Loucy (cell line): Measurements from ENCODE around the gene RPL5.

Source experiments
- H2AFZ ChIP-seq: fragments of 200-600 bp; sonication (generic); 2 replicates; pipeline ENCODE4 v1.6.0; 2016; ENCODE audit warnings: antibody characterized with exemption, mild to moderate bottlenecking, low read length, moderate library complexity
- H3F3A ChIP-seq: fragments of 200-600 bp; 2 replicates; pipeline ENCODE4 v1.6.0; 2016; ENCODE audit warnings: antibody characterized with exemption, low read depth, mild to moderate bottlenecking
- H3K27me3 ChIP-seq: fragments of 200-600 bp; sonication (generic); 2 replicates; pipeline ENCODE4 v1.6.1; 2014; ENCODE audit warnings: low read length, mild to moderate bottlenecking; ENCODE audit not compliant: insufficient read depth, poor library complexity, severe bottlenecking
- H3K36me3 ChIP-seq: fragments of 200-600 bp; sonication (generic); 2 replicates; pipeline ENCODE4 v1.6.1; 2016; ENCODE audit warnings: low read length; ENCODE audit not compliant: insufficient read depth
- H3K4me1 ChIP-seq: fragments of 200-600 bp; sonication (generic); 2 replicates; pipeline ENCODE4 v1.5.1; 2014; ENCODE audit warnings: low read length, mild to moderate bottlenecking; ENCODE audit not compliant: insufficient read depth, poor library complexity, severe bottlenecking
- H3K4me2 ChIP-seq: fragments of 200-600 bp; sonication (generic); 2 replicates; pipeline ENCODE4 v1.6.0; 2014; ENCODE audit warnings: antibody characterized with exemption, low read length, low read depth, mild to moderate bottlenecking; ENCODE audit not compliant: poor library complexity, severe bottlenecking
- H3K4me3 ChIP-seq: fragments of 200-600 bp; sonication (generic); 2 replicates; pipeline ENCODE4 v1.5.1; 2014; ENCODE audit warnings: low read length, mild to moderate bottlenecking, mixed read lengths; ENCODE audit not compliant: poor library complexity, severe bottlenecking
- H3K79me2 ChIP-seq: fragments of 200-600 bp; sonication (generic); 2 replicates; pipeline ENCODE4 v1.6.1; 2014; ENCODE audit warnings: low read length; ENCODE audit not compliant: insufficient read depth
- H3K9ac ChIP-seq: fragments of 200-600 bp; sonication (generic); 2 replicates; pipeline ENCODE4 v1.6.0; 2014; ENCODE audit warnings: mild to moderate bottlenecking, low read depth, low read length, moderate library complexity; ENCODE audit not compliant: poor library complexity, severe bottlenecking
- H3K9me2 ChIP-seq: fragments of 200-600 bp; sonication (generic); replicated peaks from 2 replicates; pipeline ENCODE4 v1.6.1; 2016; ENCODE audit warnings: low read depth, low read length, mixed read lengths
- H3K9me3 ChIP-seq: fragments of 200-600 bp; sonication (generic); 2 replicates; pipeline ENCODE4 v1.6.1; 2014; ENCODE audit warnings: mild to moderate bottlenecking, antibody characterized with exemption, low read length, low read depth; ENCODE audit not compliant: insufficient read depth
- H4K20me1 ChIP-seq: fragments of 200-600 bp; sonication (generic); 2 replicates; pipeline ENCODE4 v1.6.0; 2014; ENCODE audit warnings: antibody characterized with exemption, low read length, mild to moderate bottlenecking; ENCODE audit not compliant: insufficient read depth, poor library complexity, severe bottlenecking
- EZH2phosphoT487 ChIP-seq: fragments of 200-600 bp; IDR thresholded peaks from 2 replicates; pipeline ENCODE4 v1.6.1; 2018; ENCODE audit warnings: antibody characterized with exemption, mild to moderate bottlenecking, moderate library complexity, borderline replicate concordance
- TF ChIP-seq, protein P1 (sequence below): fragments of 200-600 bp; sonication (generic); conservative IDR thresholded peaks from 2 replicates; pipeline ENCODE4 v1.5.1; 2014; ENCODE audit warnings: mild to moderate bottlenecking, antibody characterized with exemption, low read length

The RPL5 gene

DNA sequence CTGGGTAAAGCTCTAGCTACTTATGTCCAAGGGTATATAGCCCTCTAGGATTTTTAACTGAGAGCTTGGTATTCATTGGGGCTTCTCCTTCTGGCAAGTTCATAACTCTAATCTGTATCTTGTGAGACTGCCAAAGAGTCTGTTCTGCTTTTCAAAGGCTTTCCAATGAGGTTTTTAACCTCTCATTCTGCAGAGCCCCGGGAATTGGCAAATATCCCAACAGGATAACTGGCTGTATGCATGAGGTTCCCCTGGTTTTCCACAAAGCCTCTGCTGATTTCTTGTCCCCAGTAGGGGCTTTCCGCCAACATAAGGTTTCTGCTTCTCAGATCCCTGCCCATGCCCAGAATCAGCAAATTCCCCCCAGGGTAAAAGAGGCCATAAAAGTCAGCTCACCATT is 40.9 kb downstream of the RPL5 start:
- Histone ChIP-seq H3K9ac (no peak overlapping the region), H3K4me3 (no peak overlapping the region), H3K36me3 (peaks cover 14% of the 10 kb centered on the region), H3K27me3 (no peaks in the 10 kb centered on the region), H2AFZ (no peak overlapping the region), H3K9me3 (peaks cover 7% of the 10 kb centered on the region; the same call in 1 of the 2 replicates), H3K4me2 (no peak overlapping the region), H3K79me2 (no peaks in the 10 kb centered on the region), H4K20me1 (no peaks in the 10 kb centered on the region), H3K9me2 (no peaks in the 10 kb centered on the region), H3F3A (no peaks in the 10 kb centered on the region), H3K4me1 (peaks cover 7% of the 10 kb centered on the region)
- TF ChIP-seq EZH2phosphoT487: no peak
- TF ChIP-seq, protein P1, sequence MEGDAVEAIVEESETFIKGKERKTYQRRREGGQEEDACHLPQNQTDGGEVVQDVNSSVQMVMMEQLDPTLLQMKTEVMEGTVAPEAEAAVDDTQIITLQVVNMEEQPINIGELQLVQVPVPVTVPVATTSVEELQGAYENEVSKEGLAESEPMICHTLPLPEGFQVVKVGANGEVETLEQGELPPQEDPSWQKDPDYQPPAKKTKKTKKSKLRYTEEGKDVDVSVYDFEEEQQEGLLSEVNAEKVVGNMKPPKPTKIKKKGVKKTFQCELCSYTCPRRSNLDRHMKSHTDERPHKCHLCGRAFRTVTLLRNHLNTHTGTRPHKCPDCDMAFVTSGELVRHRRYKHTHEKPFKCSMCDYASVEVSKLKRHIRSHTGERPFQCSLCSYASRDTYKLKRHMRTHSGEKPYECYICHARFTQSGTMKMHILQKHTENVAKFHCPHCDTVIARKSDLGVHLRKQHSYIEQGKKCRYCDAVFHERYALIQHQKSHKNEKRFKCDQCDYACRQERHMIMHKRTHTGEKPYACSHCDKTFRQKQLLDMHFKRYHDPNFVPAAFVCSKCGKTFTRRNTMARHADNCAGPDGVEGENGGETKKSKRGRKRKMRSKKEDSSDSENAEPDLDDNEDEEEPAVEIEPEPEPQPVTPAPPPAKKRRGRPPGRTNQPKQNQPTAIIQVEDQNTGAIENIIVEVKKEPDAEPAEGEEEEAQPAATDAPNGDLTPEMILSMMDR: no peak

DNA sequence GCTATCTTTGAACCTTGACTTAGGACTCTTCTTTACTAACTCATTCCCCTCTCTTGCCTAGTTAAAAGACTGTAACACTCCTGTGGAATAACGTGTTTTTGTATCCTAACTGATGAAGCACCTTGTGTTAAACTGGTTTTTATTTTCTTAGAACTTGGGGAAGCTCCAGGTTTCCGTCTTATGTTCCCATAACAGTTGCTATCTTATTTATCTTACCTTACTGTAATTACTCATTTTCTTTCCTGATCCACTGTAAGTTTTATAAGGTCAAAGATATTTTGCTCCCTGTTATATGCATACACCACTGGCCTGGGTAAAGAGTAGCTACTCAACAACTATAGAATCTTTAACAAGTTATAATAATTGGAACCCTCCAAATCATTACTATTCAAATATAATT is 43.1 kb downstream of the RPL5 start:
- no peaks in the 10 kb centered on the region for H3K79me2 ChIP-seq
- H3K9me2 ChIP-seq: no peaks in the 10 kb centered on the region

DNA sequence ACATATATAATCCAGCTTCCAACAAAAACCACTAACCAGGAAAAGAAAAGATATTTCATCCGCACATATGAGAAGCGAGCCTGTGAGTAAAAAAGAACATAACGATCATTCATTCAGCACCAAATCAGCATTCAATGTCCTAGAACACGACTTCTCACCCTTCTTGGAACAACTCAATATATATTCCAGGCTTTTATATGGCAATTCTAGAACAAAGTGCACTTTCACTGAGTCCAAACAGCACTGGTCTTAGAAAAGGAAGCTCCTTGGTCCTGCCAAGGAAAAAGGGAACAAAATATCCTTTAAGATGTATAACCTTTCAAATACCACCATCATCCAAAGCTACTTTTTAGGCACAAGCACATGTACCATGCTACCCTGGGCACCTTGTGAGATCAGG is 44.5 kb downstream of the RPL5 start:
- TF ChIP-seq, protein P1: no peak
- no peak for TF ChIP-seq EZH2phosphoT487
- Histone ChIP-seq H3K4me1 (peaks cover 12% of the 10 kb centered on the region), H3K9ac (no peak overlapping the region), H3K27me3 (no peaks in the 10 kb centered on the region), H3K4me2 (no peak overlapping the region), H3K9me3 (peaks cover 7% of the 10 kb centered on the region; the same call in 1 of the 2 replicates), H3K36me3 (peaks cover 14% of the 10 kb centered on the region), H3K9me2 (no peaks in the 10 kb centered on the region), H3K79me2 (no peaks in the 10 kb centered on the region), H3K4me3 (no peak overlapping the region), H4K20me1 (no peaks in the 10 kb centered on the region), H2AFZ (no peak overlapping the region), H3F3A (no peaks in the 10 kb centered on the region)

More for the DNA sequence above, 43.1 kb downstream of the RPL5 start:
- Histone ChIP-seq H3K9me3 (peaks cover 7% of the 10 kb centered on the region; the same call in 1 of the 2 replicates), H4K20me1 (no peaks in the 10 kb centered on the region), H3K27me3 (no peaks in the 10 kb centered on the region), H3K36me3 (peaks cover 14% of the 10 kb centered on the region), H3K4me2 (no peak overlapping the region), H3K9ac (no peak overlapping the region), H3F3A (no peaks in the 10 kb centered on the region), H2AFZ (no peak overlapping the region), H3K4me1 (peaks cover 12% of the 10 kb centered on the region), H3K4me3 (no peak overlapping the region)
- TF ChIP-seq, protein P1: no peak
- TF ChIP-seq EZH2phosphoT487: no peak
